Lung (tissue), 12 donors: ENCODE data around the gene CNPY4. TPM values are rescaled to one million over a fixed set of nuclear protein-coding genes. Genes with fewer than 3 reads are reported as not detected.

Source experiments
- ATAC-seq: fragments of 200-7000 bp; cut with Tn5 transposase; one replicate; pipeline ENCODE4 v1.9.1; 2020; ENCODE audit warnings: moderate number of reproducible peaks; ENCODE audit not compliant: insufficient read depth, low FRiP score
- DNase-seq, 3 donors: peaks; one replicate each; pipeline ENCODE4 v3.0.0-alpha.2; 2013 to 2017
- H3K27ac ChIP-seq, 2 donors: one replicate each; pipeline ENCODE4 v1.5.1; 2013; ENCODE audit warnings: mild to moderate bottlenecking in 2 of 2, moderate library complexity in 2 of 2, control low read depth in 1 of 2, inconsistent platforms in 1 of 2, low read depth in 1 of 2, low read length in 1 of 2
- H3K27me3 ChIP-seq, 3 donors: one replicate each; pipeline ENCODE4 v1.5.1; 2013; ENCODE audit warnings: low read length in 2 of 3; ENCODE audit not compliant: control insufficient read depth in 3 of 3, insufficient read depth in 3 of 3
- H3K36me3 ChIP-seq, 4 donors: one replicate each; pipeline ENCODE4 v1.5.1; 2013; ENCODE audit warnings: low read length in 4 of 4, mild to moderate bottlenecking in 1 of 4, moderate library complexity in 1 of 4; ENCODE audit not compliant: control insufficient read depth in 4 of 4, insufficient read depth in 4 of 4
- H3K4me1 ChIP-seq, 5 donors: one replicate each; pipeline ENCODE4 v1.5.1; 2013; ENCODE audit warnings: low read length in 5 of 5, mild to moderate bottlenecking in 2 of 5, moderate library complexity in 1 of 5; ENCODE audit not compliant: control insufficient read depth in 5 of 5, insufficient read depth in 5 of 5
- H3K4me3 ChIP-seq: one replicate; pipeline ENCODE4 v1.5.1; 2013; ENCODE audit warnings: mild to moderate bottlenecking, control low read depth, moderate library complexity
- H3K9ac ChIP-seq, 2 donors: one replicate each; pipeline ENCODE4 v1.5.1; 2013; ENCODE audit warnings: low read length in 2 of 2, control low read depth in 1 of 2; ENCODE audit not compliant: insufficient read depth in 1 of 2
- H3K9me3 ChIP-seq, 4 donors: one replicate each; pipeline ENCODE4 v1.5.1; 2013; ENCODE audit warnings: low read length in 3 of 4, mild to moderate bottlenecking in 1 of 4, moderate library complexity in 1 of 4; ENCODE audit not compliant: control insufficient read depth in 4 of 4, insufficient read depth in 3 of 4
- CTCF ChIP-seq: IDR thresholded peaks from 2 replicates; pipeline ENCODE4 v1.5.1; 2012; ENCODE audit warnings: mild to moderate bottlenecking; ENCODE audit errors: control extremely low read depth, extremely low read depth
- WGBS, 2 donors: extraction: QIAGEN DNeasy Blood & Tissue Kit; methylation state at CpG; one replicate each; pipeline ENCODE4 v1.1.7; 2013; 5-methylcytosine and 5-hydroxymethylcytosine counted together
- polyA plus RNA-seq, 2 donors: library from polyadenylated mRNA; stranded (reverse); fragments of 200-250 nt; gene quantifications; one replicate each; pipeline ENCODE4 v1.2.1, GENCODE V29; 2013
- total RNA-seq, 2 donors: library from RNA; depleted of rRNA in 1 of 2; stranded (reverse); fragments of >200 nt in 1 of 2; gene quantifications; one replicate each; pipeline ENCODE4 v1.2.1, GENCODE V29; 2014 to 2021
- donor health status: control.
- donor health status: control.
- donor health status: Bipolar disorder and iron deficiency.
- donor health status: healthy.
- donor health status: DM: yes; HTN: yes; CAD: no.

CNPY4 gene
- total and polyA plus RNA-seq, 4 donors, result 9.8 to 18.6 (median 11.2) TPM

DNA sequence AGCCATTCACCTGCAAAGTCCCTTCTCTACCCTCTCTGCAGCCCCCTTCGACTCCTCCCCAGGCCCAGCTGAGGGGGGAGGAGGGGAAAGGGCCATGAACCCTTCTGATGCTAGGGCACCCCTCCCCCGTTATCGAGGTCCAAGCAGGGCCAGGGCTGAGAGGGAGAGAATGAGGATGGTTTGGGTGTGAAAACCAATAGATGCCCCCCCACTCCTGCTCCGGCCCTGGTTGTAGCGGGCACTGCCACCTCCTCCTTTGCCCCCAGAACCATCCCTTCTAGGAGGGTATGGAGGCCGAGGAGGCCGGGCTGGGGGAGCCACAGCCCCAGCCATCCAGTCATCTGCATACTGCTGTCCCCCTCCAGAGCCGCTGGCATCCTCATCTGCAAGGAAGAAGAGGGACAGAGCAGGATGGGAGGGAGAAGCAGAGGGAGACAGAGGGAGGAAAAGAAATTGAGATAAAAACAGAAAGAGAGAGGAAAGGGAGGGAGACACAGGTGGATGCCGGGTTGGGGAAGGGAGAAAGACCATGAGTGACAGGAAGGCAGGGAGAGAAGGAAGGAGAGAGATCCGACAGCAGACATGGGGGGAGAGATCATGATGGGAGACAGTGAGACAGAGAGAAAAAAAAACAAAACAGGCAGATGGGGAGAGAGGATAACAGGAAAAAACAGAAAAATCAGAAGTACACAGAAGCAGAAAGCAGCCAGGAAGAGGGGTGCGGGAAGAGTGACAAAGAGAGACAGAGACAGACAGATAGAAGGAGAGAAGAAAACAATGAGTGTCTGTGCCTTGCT, 50.9 kb downstream of the CNPY4 start:
- Histone ChIP-seq H3K27me3 (peaks cover 0 to 4% (median 0%) of the 10 kb centered on the region in 3 donors), H3K36me3 (no peaks in the 10 kb centered on the region), H3K27ac (no peak overlapping the region), H3K4me3 (no peak overlapping the region), H3K9me3 (no peaks in the 10 kb centered on the region), H3K4me1 (peaks cover 0 to 25% (median 3%) of the 10 kb centered on the region in 5 donors), H3K9ac (no peak overlapping the region)
- 91 to 94% methylated on average over 11 of the region's 11 CpGs for WGBS, 2 donors
- DNase-seq (no peak), ATAC-seq (no peak)
- no peak for TF ChIP-seq CTCF

DNA sequence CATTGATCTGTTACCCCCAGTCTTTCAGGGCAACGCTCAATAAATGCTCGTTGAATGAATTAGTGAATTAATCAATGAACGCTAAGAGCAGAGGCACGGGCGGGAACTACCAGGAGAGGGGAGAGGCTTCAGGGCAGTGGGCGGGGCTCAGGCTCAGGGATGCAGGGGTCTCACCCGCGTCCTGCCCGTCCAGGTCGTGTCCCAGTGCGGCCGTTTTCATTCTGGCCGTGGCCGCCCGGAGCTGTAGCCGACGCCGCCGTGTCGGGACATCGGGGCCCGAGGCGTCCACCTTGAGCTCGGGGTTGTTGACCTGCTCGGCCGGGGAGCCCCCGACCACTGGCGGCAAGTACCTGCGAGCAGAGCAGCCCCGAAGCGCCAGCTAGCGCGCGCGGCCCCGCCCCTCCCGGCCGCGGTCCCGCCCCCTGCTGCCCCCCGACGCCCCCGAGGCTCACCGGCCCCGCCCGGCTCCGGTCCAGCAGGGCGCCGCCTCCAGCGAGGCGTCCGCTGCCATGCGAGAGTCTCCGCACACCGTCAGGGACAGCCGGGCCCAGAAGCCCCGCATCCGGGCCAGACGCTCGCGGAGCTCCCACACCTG, 51.8 kb downstream of the CNPY4 start:
- Histone ChIP-seq H3K9ac (no peak overlapping the region), H3K27ac (no peak overlapping the region), H3K36me3 (no peaks in the 10 kb centered on the region), H3K9me3 (no peaks in the 10 kb centered on the region), H3K4me3 (no peak overlapping the region), H3K4me1 (peaks cover 0 to 25% (median 3%) of the 10 kb centered on the region in 5 donors), H3K27me3 (peaks cover 0 to 4% (median 0%) of the 10 kb centered on the region in 3 donors)
- TF ChIP-seq CTCF, result no peak
- 13% methylated on average over 55 to 61 of the region's 61 CpGs for WGBS, 2 donors
- ATAC-seq (no peak), DNase-seq (peak in 1 of 3 donors; percentile 37)

- Histone ChIP-seq H3K27me3 (peaks cover 0 to 4% (median 0%) of the 10 kb centered on the region in 3 donors), H3K27ac (no peak overlapping the region), H3K9me3 (no peaks in the 10 kb centered on the region), H3K9ac (no peak overlapping the region), H3K4me3 (no peak overlapping the region), H3K4me1 (peaks cover 0 to 25% (median 3%) of the 10 kb centered on the region in 5 donors), H3K36me3 (no peaks in the 10 kb centered on the region)
- 31 to 35% methylated on average over 18 to 22 of the region's 22 CpGs for WGBS, 2 donors
- TF ChIP-seq CTCF, result no peak
- DNase-seq, result no peak
- ATAC-seq, result no peak
Observed at GRCh38 chr7:100171840-100172239, 52.4 kb downstream of the CNPY4 start.
